HG03039 (cell line): ENCODE measurements around the gene ASPDH.

ENCODE experiments used
- ATAC-seq: cut with Tn5 transposase; IDR thresholded peaks from one replicate; pipeline ENCODE4 v1.9.1; 2021; ENCODE audit warnings: mild to moderate bottlenecking, moderate library complexity; ENCODE audit not compliant: unreplicated experiment

The ASPDH gene

GRCh38 chr19:50516456-50516855, 2.7 kb upstream of the ASPDH start:
- no peak for ATAC-seq

GRCh38 chr19:50515168-50515561, 1.5 kb upstream of the ASPDH start:
- ATAC-seq: no peak

- ATAC-seq: no peak
These were observed 844 bp upstream of the ASPDH start for GRCh38 chr19:50514346-50515167.

GRCh38 chr19:50512999-50513745, 541 bp downstream of the ASPDH start:
- ATAC-seq: no peak

GRCh38 chr19:50512112-50512998, 1.4 kb downstream of the ASPDH start:
- ATAC-seq: no peak

DNA sequence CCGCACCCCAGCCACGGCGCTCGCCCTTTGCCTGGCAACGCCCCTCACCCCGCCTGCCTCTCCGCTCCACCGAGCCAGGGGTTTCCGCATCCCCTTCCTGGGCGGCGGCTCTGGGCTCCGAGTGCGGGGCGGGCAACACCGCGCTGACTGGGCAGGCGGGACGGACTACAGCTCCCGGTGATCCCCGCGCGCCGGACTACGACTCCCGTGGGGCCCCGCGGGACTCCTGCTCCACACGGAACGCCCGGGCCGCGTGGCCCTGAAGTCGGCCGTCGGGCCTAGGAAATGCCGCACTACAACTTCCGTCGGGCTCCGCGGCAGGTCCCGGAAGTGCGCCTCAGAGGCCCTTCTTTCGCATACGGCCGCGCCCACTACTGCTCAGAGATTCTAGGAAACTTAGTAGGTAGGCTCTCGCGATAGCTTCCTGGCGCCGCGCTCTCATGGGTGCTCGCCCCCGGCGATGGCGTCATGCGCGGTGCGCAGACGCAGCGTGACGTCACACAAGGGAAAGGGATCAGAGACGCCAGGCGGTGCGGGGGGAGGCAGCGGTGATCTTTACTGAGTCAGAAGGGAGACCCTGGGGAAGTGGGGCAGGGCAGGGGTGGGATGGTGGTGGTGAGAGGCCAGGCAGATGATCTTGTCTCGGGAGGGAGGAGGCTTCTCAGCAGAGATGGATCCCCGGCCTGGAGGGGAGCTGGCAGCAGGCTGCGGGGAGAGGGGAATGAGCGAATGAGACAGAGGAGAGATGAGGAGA, 2.5 kb downstream of the ASPDH start, which contains the start of gene JOSD2:
JOSD2 (minus strand) TSS at position 123 of the 754 bp plus-strand sequence. CDS start 760 bp downstream, outside the sequence.
- ATAC-seq: peak; percentile 78

- ATAC-seq: no peak
These were observed 3.0 kb downstream of the ASPDH start for GRCh38 chr19:50510700-50511068.

DNA sequence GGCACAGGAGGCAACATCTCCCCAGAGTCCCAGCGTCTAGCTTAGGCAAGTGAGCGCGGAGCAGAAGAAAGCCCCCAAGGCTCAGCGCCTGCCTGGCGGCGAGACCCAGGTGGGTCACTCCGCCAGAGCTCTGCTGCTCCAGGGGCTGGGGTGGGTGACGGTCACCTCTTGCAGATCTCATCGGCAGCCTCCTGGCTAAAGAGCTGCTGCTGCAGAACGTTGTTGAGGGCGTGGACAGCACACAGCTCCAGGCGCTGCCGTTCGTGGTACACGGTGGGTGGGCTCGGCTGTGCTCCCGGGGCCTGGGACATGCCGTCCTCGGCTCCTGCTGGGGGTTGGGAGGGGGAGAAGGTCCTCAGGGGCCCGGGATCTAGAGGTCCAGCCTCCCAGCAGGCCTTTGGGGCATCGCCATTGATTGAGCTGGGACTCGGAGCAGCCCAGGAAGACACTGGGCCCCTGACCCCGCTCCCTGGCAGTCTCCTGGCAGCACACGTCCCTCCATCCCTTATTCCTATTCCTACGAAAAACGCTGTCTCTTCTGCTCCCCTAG, 3.5 kb downstream of the ASPDH start:
- ATAC-seq: no peak

DNA sequence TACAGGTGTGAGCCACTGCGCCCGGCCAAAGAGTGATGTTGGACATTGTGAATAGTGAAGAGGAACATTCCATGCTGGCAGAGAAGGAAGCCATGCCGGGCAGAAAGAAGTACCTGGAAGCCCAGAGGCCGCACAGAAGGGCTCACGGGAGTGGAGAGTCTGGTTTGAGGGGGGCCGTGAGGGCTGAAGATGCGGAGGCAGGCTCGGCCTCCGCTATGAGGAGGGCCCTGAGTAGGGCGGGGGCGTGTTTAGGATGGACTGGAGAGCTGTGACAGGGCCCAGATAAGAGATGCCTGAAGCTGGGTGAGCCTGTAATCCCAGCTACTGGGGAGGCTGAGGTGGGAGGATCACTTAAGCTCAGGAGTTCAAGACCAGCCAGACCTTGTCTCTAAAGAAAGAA, 4.3 kb downstream of the ASPDH start:
- ATAC-seq: no peak

DNA sequence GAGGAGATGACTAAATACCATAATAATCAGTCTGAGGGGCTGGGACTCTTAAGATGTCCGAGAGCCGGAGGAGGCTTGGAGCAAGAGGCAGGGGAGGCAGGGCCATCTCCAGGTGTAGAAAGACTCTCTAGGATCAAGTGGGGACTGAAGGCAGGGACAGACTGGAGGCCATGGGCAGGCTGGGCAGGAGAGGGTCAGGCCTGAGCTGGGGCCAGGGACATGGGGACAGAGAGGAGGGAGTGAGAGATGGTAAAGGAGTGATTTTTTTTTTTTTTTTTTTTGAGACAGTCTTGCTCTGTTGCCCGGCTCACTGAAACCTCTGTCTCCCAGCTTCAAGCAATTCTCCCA, 4.9 kb downstream of the ASPDH start:
- ATAC-seq: no peak

DNA sequence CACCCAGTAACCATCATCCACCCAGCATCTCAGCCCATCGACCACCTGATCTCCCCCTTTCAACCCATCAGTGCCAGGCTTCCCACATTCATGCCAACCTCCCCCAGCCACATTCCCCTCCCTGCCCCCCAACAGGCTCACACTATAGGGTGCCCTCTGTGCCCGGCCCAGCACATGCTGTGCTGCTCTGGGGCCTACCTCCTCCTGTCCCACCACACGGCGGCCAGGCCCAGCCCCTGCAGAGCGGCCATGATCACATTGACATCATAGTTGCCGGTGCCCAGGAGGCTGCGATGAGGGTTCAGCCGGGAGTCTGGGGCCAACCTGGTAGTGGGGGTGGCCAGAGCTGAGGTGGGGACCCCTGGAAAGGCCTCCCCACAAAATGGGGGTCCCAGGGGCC, 6.3 kb downstream of the ASPDH start:
- no peak for ATAC-seq

- ATAC-seq: no peak
These were observed 7.0 kb downstream of the ASPDH start for GRCh38 chr19:50506700-50507099.

DNA sequence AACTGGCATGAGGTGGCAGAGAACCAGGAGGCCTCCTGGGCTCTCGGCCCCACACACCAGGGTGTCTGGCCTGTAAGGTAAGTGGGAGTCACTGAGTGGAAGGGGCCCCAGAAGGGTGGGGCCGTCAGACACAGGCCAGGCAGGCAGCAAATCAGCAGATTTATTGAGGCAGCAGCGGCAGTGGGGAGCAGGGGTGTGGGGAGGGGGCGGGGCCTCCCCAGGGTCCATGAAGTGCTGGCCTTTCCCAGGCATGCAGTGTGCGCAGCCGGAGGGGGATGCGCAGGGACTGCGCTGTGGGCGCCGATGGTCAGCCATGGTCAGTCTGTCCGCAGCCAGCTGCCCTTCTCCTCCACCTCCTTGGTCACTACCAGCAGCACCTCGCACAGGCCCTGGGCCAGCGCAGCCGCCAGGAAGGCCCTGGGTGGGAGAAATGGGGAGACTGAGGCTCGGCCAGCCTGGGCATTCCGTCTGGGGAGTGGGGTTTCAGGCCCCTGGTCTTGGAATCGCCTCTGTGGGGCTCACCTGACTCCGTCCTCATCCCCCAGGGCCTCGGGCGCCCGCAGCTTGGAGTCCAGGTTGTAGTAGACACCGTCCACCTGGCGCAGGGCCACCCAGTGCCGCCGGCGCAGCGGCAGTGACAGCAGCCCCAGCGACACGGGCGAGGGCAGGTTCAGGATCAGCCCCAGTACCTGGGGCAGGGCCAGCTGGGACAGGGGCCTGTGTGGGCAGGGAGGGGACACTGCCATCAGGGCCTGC, 7.7 kb downstream of the ASPDH start:
- ATAC-seq: no peak

DNA sequence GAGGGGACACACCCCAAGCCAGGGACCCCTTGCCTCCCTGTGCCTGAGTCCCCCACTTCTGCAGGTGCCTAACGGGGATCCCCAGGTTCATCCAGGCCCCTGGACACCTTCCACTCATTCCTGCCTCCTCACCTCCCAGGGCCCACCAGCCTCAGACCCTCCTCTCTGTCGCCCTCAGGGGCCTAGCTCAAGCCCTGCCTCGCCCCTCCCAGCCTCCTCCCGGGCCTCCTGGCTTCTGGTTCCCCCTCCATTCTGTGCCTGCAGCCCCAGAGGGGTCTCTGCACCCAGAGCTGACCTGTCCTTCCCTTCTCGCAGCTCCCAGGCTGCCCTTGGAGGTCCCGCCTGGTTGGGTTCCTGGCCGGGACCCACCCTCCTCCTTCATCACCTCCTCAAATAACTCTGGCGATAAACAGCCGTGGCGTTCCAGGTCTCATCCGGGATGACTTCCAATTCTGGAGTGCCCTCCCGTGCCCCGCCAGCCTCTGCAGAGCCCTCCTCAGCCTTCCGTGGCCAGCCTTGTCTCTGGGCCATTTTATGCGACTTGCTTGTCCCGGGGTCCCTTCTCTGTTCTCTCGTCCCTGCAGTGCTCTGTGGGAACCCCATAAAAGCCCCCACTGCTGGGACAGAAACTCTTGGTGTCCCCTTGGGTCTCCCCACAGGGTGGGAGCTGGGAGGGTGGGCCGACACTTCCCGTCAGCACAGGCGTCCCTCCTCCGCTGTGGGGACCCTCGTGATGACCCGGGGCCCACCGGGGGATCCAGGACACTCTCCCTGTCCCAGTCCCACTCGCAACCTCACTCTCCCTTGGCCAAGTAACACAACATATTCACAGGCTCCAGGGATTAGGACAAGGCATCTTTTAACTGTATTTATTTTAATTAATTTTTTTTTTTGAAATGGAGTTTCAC, 11.9 kb downstream of the ASPDH start:
- ATAC-seq: no peak

DNA sequence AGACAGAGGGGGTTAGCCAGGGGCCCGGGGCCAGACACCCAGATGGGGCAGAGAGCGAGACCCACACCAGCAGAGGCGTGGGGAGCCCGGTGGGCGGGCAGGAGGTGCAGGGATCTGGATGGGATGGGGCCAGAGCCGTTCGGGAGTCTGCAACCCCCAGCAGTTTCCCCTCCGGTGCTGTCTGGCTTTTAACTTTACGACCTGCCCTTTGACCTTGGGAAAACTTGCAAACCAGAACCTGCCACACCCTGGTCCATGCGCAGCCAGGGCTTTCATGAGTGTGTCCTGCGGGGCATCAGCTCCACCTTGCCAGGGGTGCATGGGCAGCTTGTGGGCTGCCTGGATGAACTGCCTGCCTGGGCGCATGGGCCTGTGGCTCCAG, 12.5 kb downstream of the ASPDH start:
- ATAC-seq: no peak

DNA sequence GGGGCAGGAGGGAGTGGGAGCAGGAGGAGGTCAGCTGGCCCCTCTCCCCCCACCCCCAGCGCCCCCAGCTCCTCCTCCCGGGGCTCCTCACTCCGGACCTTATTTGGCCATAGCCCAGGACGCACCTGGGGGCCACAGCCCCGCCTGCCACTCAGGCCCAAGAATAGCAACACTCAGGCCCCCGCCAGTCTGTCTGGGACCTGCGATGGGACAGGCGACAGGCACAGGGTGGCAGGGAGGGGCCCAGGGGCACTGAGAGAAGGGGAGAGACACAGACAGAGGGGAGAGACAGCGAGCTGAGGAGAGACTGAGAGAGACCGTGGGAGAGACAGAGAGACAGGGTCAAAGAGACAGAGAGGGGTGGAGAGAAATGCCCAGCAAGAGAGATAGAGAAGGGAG, 13.0 kb downstream of the ASPDH start:
- no peak for ATAC-seq

DNA sequence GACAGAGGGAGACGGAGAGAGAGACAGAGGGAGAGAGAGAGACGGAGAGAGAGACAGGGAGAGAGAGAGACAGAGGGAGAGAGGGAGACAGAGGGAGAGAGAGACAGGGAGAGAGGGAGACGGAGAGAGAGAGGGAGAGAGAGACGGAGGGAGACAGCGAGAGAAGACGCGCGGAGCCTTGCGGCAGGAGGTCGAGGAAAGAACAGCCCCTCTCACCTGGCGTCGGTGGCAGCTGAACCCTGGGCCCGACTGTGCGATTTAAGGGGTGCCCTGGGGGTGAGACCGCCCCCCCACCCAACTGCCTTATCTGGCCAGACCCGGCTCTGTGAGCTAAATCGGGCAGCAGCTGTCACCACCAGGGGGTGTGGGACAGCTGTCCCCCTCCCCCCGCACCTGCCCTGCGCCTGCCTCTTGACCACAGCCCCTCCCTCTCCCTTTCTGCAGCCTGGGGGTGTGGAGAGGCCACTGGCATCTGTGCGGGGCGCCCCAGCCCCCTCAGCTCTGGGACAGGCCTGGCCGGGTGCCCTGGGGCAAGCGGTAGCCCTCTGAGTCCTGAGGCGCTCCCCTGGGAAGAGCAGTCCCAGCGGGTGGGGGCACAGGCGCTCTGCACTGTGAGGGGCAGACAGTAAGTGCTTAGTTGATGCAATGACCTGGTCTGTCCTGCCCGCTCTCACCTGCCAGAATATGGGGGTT, 13.5 kb downstream of the ASPDH start:
- ATAC-seq: no peak
